Measurements from ENCODE around the gene RNF180.

The RNF180 gene

GRCh38 chr5:64333886-64334285 is 168.2 kb downstream of the RNF180 start:
- Histone ChIP-seq H3K27ac (ENCODE audit: extremely low read depth, low read depth, low read length) (no peak overlapping the region), H3K36me3 (ENCODE audit: control insufficient read depth in 2 of 2, insufficient read depth in 1 of 2, low read length in 2 of 2) (peaks cover 0 to 3% of the 10 kb centered on the region in 2 experiments; a peak in 1 of 3 replicates), H3K9me3 (ENCODE audit: control insufficient read depth, insufficient read depth, low read depth, low read length) (no peaks in the 10 kb centered on the region), H3K4me3 (ENCODE audit: low read depth, low read length) (no peak overlapping the region), H3K4me1 (ENCODE audit: control insufficient read depth, insufficient read depth, low read length) (no peaks in the 10 kb centered on the region)
- TF ChIP-seq, protein P1, sequence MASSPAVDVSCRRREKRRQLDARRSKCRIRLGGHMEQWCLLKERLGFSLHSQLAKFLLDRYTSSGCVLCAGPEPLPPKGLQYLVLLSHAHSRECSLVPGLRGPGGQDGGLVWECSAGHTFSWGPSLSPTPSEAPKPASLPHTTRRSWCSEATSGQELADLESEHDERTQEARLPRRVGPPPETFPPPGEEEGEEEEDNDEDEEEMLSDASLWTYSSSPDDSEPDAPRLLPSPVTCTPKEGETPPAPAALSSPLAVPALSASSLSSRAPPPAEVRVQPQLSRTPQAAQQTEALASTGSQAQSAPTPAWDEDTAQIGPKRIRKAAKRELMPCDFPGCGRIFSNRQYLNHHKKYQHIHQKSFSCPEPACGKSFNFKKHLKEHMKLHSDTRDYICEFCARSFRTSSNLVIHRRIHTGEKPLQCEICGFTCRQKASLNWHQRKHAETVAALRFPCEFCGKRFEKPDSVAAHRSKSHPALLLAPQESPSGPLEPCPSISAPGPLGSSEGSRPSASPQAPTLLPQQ (tag by site-specific recombination; IDR thresholded peaks at IDR 0.05): no peak
- no peak for TF ChIP-seq ZNF132 (tag by site-specific recombination; IDR thresholded peaks at IDR 0.05; ENCODE audit: borderline replicate concordance)
- no peak for TF ChIP-seq RBAK (tag by site-specific recombination; IDR thresholded peaks at IDR 0.05)
- TF ChIP-seq ZNF202 (tag by site-specific recombination; IDR thresholded peaks at IDR 0.05; ENCODE audit: borderline replicate concordance): no peak
- no peak for TF ChIP-seq ZNF19 (tag by site-specific recombination; IDR thresholded peaks at IDR 0.05; ENCODE audit: low read depth)
- no peak for TF ChIP-seq SETDB1 (IDR thresholded peaks at IDR 0.05; ENCODE audit: insufficient read length, low read length)
- TF ChIP-seq IKZF3 (tag by site-specific recombination; IDR thresholded peaks at IDR 0.05): no peak
- TF ChIP-seq ZNF266 (tag by site-specific recombination; IDR thresholded peaks at IDR 0.05; ENCODE audit: low read depth): no peak
- no peak for TF ChIP-seq ZNF560 (tag by site-specific recombination; IDR thresholded peaks at IDR 0.05; ENCODE audit: borderline replicate concordance)
- TF ChIP-seq ZNF121 (tag by site-specific recombination; IDR thresholded peaks at IDR 0.05): no peak
- no peak for TF ChIP-seq GLI2 (tag by site-specific recombination; IDR thresholded peaks at IDR 0.05; ENCODE audit: borderline replicate concordance, low read depth)
- no peak for TF ChIP-seq ZNF621 (tag by site-specific recombination; IDR thresholded peaks at IDR 0.05)
- TF ChIP-seq ZBTB8A (tag by site-specific recombination; IDR thresholded peaks at IDR 0.05): no peak
- TF ChIP-seq ZNF341 (tag by site-specific recombination; IDR thresholded peaks at IDR 0.05; ENCODE audit: low read depth): no peak
- TF ChIP-seq ZNF404 (tag by site-specific recombination; IDR thresholded peaks at IDR 0.05): no peak
- TF ChIP-seq ZNF112 (tag by site-specific recombination; IDR thresholded peaks at IDR 0.05): no peak
- TF ChIP-seq ZNF221 (tag by site-specific recombination; IDR thresholded peaks at IDR 0.05; ENCODE audit: borderline replicate concordance): no peak
- TF ChIP-seq OSR2 (tag by site-specific recombination; IDR thresholded peaks at IDR 0.05): no peak
- CTCF ChIA-PET: no interaction called here
- POLR2A ChIA-PET: no interaction called here

GRCh38 chr5:64339769-64340168 is 174.1 kb downstream of the RNF180 start:
- Histone ChIP-seq H3K27ac (ENCODE audit: extremely low read depth, low read depth, low read length) (no peak overlapping the region), H3K4me1 (ENCODE audit: control insufficient read depth, insufficient read depth, low read length) (no peaks in the 10 kb centered on the region), H3K9me3 (ENCODE audit: control insufficient read depth, insufficient read depth, low read depth, low read length) (no peaks in the 10 kb centered on the region), H3K36me3 (ENCODE audit: control insufficient read depth in 2 of 2, insufficient read depth in 1 of 2, low read length in 2 of 2) (no peaks in the 10 kb centered on the region), H3K4me3 (ENCODE audit: low read depth, low read length) (no peak overlapping the region)
- ChIA-PET POLR2A (no interaction called here), CTCF (no interaction called here)
- TF ChIP-seq ZBTB44 (tag by site-specific recombination; IDR thresholded peaks at IDR 0.05) (no peak), RBAK (tag by site-specific recombination; IDR thresholded peaks at IDR 0.05) (no peak), ZNF561 (tag by site-specific recombination; IDR thresholded peaks at IDR 0.05; ENCODE audit: borderline replicate concordance) (no peak), ZNF510 (tag by site-specific recombination; IDR thresholded peaks at IDR 0.05; ENCODE audit: insufficient replicate concordance) (no peak), YY1 (tag by site-specific recombination; IDR thresholded peaks at IDR 0.05) (no peak), ZNF777 (tag by site-specific recombination; IDR thresholded peaks at IDR 0.05; ENCODE audit: borderline replicate concordance) (no peak)
- TF ChIP-seq, protein P2, sequence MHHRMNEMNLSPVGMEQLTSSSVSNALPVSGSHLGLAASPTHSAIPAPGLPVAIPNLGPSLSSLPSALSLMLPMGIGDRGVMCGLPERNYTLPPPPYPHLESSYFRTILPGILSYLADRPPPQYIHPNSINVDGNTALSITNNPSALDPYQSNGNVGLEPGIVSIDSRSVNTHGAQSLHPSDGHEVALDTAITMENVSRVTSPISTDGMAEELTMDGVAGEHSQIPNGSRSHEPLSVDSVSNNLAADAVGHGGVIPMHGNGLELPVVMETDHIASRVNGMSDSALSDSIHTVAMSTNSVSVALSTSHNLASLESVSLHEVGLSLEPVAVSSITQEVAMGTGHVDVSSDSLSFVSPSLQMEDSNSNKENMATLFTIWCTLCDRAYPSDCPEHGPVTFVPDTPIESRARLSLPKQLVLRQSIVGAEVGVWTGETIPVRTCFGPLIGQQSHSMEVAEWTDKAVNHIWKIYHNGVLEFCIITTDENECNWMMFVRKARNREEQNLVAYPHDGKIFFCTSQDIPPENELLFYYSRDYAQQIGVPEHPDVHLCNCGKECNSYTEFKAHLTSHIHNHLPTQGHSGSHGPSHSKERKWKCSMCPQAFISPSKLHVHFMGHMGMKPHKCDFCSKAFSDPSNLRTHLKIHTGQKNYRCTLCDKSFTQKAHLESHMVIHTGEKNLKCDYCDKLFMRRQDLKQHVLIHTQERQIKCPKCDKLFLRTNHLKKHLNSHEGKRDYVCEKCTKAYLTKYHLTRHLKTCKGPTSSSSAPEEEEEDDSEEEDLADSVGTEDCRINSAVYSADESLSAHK (tag by site-specific recombination; IDR thresholded peaks at IDR 0.05): no peak
